HepG2 (cell line): ENCODE measurements around the gene NXPE3. TPM values are rescaled to one million over a fixed set of nuclear protein-coding genes. Genes with fewer than 3 reads are reported as not detected.

Experiments used
- BCLAF1 ChIP-seq: fragments of 450-650 bp; IDR thresholded peaks from 2 replicates; pipeline ENCODE4 v1.6.1; 2017; ENCODE audit warnings: mild to moderate bottlenecking
- CBX5 ChIP-seq: sonication (generic); formaldehyde crosslinking; IDR thresholded peaks from 2 replicates; pipeline ENCODE4 v1.4.0; 2020; ENCODE audit warnings: missing genetic modification reagents, borderline replicate concordance
- CCAR2 ChIP-seq: fragments of 200-400 bp; formaldehyde crosslinking; optimal IDR thresholded peaks from 2 replicates; pipeline ENCODE3; 2018; ENCODE audit warnings: low read depth, mild to moderate bottlenecking, low read length, moderate library complexity
- DRAP1 ChIP-seq: IDR thresholded peaks from 2 replicates; pipeline ENCODE4 v1.6.1; 2016; ENCODE audit warnings: missing genetic modification reagents, missing compliant biosample characterization
- FOXA3 ChIP-seq: IDR thresholded peaks from 2 replicates; pipeline ENCODE4 v1.6.1; 2016; ENCODE audit warnings: missing genetic modification reagents, missing compliant biosample characterization
- GATAD1 ChIP-seq: IDR thresholded peaks from 2 replicates; pipeline ENCODE4 v1.6.1; 2016; ENCODE audit warnings: missing genetic modification reagents, missing compliant biosample characterization
- GZF1 ChIP-seq: sonication (generic); formaldehyde crosslinking; IDR thresholded peaks from 2 replicates; pipeline ENCODE4 v1.5.1; 2020; ENCODE audit warnings: mild to moderate bottlenecking, missing genetic modification reagents
- MED13 ChIP-seq: sonication (generic); formaldehyde crosslinking; IDR thresholded peaks from 2 replicates; pipeline ENCODE4 v1.5.0; 2020; ENCODE audit warnings: missing genetic modification reagents
- MXD4 ChIP-seq: IDR thresholded peaks from 2 replicates; pipeline ENCODE4 v1.6.1; 2016; ENCODE audit warnings: mild to moderate bottlenecking, missing biosample characterization, missing genetic modification reagents
- ONECUT2 ChIP-seq: sonication (generic); formaldehyde crosslinking; IDR thresholded peaks from 2 replicates; pipeline ENCODE4 v1.4.0; 2020; ENCODE audit warnings: missing genetic modification reagents
- PHF20 ChIP-seq: sonication (generic); formaldehyde crosslinking; IDR thresholded peaks from 2 replicates; pipeline ENCODE4 v1.5.0; 2020; ENCODE audit warnings: mild to moderate bottlenecking, missing genetic modification reagents
- PRDM15 ChIP-seq: sonication (generic); formaldehyde crosslinking; IDR thresholded peaks from 2 replicates; pipeline ENCODE4 v1.4.0; 2020; ENCODE audit warnings: missing genetic modification reagents
- RBM22 ChIP-seq: fragments of 200-400 bp; formaldehyde crosslinking; optimal IDR thresholded peaks from 2 replicates; pipeline ENCODE3; 2017; ENCODE audit warnings: mild to moderate bottlenecking, low read length, moderate library complexity
- REPIN1 ChIP-seq: sonication (generic); formaldehyde crosslinking; IDR thresholded peaks from 2 replicates; pipeline ENCODE4 v1.8.0; 2022; ENCODE audit warnings: missing genetic modification reagents, low read depth, mild to moderate bottlenecking, borderline replicate concordance
- SIX4 ChIP-seq: sonication (generic); formaldehyde crosslinking; IDR thresholded peaks from 2 replicates; pipeline ENCODE4 v1.4.0; 2020; ENCODE audit warnings: missing genetic modification reagents
- U2AF2 ChIP-seq: fragments of 200-400 bp; formaldehyde crosslinking; IDR thresholded peaks from 2 replicates; pipeline ENCODE4 v1.6.1; 2017; ENCODE audit warnings: low read depth, mild to moderate bottlenecking, low read length
- YEATS4 ChIP-seq: sonication (generic); formaldehyde crosslinking; IDR thresholded peaks from 2 replicates; pipeline ENCODE4 v1.4.0; 2020; ENCODE audit warnings: missing genetic modification reagents, borderline replicate concordance
- ZBTB38 ChIP-seq: sonication (generic); formaldehyde crosslinking; IDR thresholded peaks from 2 replicates; pipeline ENCODE4 v1.5.1; 2020; ENCODE audit warnings: mild to moderate bottlenecking, missing genetic modification reagents
- ZNF160 ChIP-seq: sonication (generic); formaldehyde crosslinking; IDR thresholded peaks from 2 replicates; pipeline ENCODE4 v1.8.0; 2022; ENCODE audit warnings: mild to moderate bottlenecking, inconsistent platforms, missing genetic modification reagents
- ZNF20 ChIP-seq: sonication (generic); formaldehyde crosslinking; IDR thresholded peaks from 2 replicates; pipeline ENCODE4 v1.4.0; 2020; ENCODE audit warnings: mild to moderate bottlenecking, moderate library complexity, missing genetic modification reagents
- ZNF317 ChIP-seq: sonication (generic); formaldehyde crosslinking; IDR thresholded peaks from 2 replicates; pipeline ENCODE4 v1.5.0; 2020; ENCODE audit warnings: mild to moderate bottlenecking, missing genetic modification reagents
- ZNF431 ChIP-seq: sonication (generic); formaldehyde crosslinking; IDR thresholded peaks from 2 replicates; pipeline ENCODE4 v1.9.0; 2022; ENCODE audit warnings: missing genetic modification reagents, low read depth, mild to moderate bottlenecking, borderline replicate concordance
- ZNF549 ChIP-seq: sonication (generic); formaldehyde crosslinking; IDR thresholded peaks from 2 replicates; pipeline ENCODE4 v1.5.0; 2020; ENCODE audit warnings: missing genetic modification reagents
- ZNF557 ChIP-seq: sonication (generic); formaldehyde crosslinking; IDR thresholded peaks from 2 replicates; pipeline ENCODE4 v1.4.0; 2020; ENCODE audit warnings: missing genetic modification reagents
- ZNF850 ChIP-seq: sonication (generic); formaldehyde crosslinking; conservative IDR thresholded peaks from 2 replicates; pipeline ENCODE4 v1.9.0; 2021; ENCODE audit warnings: mild to moderate bottlenecking, missing genetic modification reagents
- polyA plus RNA-seq, 8 experiments: library from polyadenylated mRNA; depleted of rRNA in 3 of 8; stranded (reverse) in 7 of 8; unstranded in 1 of 8; fragments of >200 nt; fragmentation: Illumina TruSeq in 4 of 8; extraction: Trizol in 4 of 8; gene quantifications; 2 replicates each; pipeline versions ENCODE4 v1.2.1 to v1.2.3, GENCODE V29; 2011 to 2016; ENCODE audit warnings: low read depth in 4 of 8, missing spikeins in 1 of 8, mixed read lengths in 1 of 8; ENCODE audit not compliant: insufficient read depth in 1 of 8
- total RNA-seq, 5 experiments: library from RNA; depleted of rRNA; stranded (reverse); fragments of >200 nt; fragmentation: Illumina TruSeq; extraction: Trizol; gene quantifications; 2 replicates each; pipeline ENCODE4 v1.2.3, GENCODE V29; 2016; ENCODE audit warnings: low read depth in 1 of 5

Gene NXPE3
- total and polyA plus RNA-seq, 2 of the 13 experiments (the other 11 are each of a cell fraction or from before 2014, with no cell fraction given), result 3.5 to 4.7 TPM

- TF ChIP-seq ZNF431 (CRISPR knock-in tag) (0 out of 2 replicates have a peak, but pooled peaks have one; percentile 76), DRAP1 (CRISPR knock-in tag) (peak; percentile 29; the same call in 1 of the 2 replicates), ZNF317 (CRISPR knock-in tag) (peak; percentile 75; the same call in 1 of the 2 replicates), FOXA3 (peak; percentile 40), ZNF20 (CRISPR knock-in tag) (no peak), RBM22 (no peak), ZNF850 (CRISPR knock-in tag) (no peak), GZF1 (CRISPR knock-in tag) (no peak), BCLAF1 (no peak), GATAD1 (CRISPR knock-in tag) (no peak), PRDM15 (CRISPR knock-in tag) (0 out of 2 replicates have a peak, but pooled peaks have one; percentile 22), ONECUT2 (CRISPR knock-in tag) (no peak), ZNF557 (CRISPR knock-in tag) (peak; percentile 63; the same call in 1 of the 2 replicates), CCAR2 (no peak), ZNF160 (no peak), YEATS4 (CRISPR knock-in tag) (peak; percentile 70), ZNF549 (no peak), MED13 (CRISPR knock-in tag) (peak; percentile 51), REPIN1 (CRISPR knock-in tag) (peak; percentile 75; the same call in 1 of the 2 replicates), CBX5 (0 out of 2 replicates have a peak, but pooled peaks have one; percentile 14), SIX4 (CRISPR knock-in tag) (peak; percentile 45; the same call in 1 of the 2 replicates), MXD4 (CRISPR knock-in tag) (peak; percentile 50; the same call in 1 of the 2 replicates), PHF20 (CRISPR knock-in tag) (peak; percentile 77), ZBTB38 (CRISPR knock-in tag) (peak; percentile 63; the same call in 1 of the 2 replicates), U2AF2 (no peak)
Measured at GRCh38 chr3:101779047-101779821, at the start of gene NXPE3 (continued).
